Putamen (tissue), 1 donor: ENCODE data around the gene ABCA2.
"Not testable (repeated sequence)": the region's sequence is repeated elsewhere in the genome, so short reads cannot be mapped to it uniquely, and the experiment has no call there.

Source experiments
- DNase-seq: peaks from one replicate; pipeline ENCODE4 v3.0.0-alpha.2; 2016; ENCODE audit warnings: low spot score

ABCA2 gene

DNA sequence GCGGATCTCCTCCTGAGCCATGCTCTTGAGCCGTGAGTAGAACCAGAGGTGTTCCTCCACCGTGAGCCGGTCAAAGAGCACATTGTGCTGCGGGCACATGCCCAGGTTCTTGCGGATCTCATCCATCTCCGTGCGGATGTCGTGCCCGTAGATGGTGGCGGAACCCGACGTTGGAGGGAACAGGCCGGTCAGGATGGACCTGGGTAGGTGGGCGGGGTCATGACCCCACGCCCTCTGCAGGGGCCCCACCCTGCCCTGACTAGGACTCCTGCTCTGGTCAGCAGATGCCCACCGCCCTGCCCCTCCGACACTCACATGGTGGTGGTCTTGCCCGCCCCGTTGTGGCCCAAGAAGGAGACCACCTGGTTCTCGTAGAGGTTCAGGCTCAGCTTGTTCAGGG, 12.1 kb downstream of the ABCA2 start:
- DNase-seq: no peak

DNA sequence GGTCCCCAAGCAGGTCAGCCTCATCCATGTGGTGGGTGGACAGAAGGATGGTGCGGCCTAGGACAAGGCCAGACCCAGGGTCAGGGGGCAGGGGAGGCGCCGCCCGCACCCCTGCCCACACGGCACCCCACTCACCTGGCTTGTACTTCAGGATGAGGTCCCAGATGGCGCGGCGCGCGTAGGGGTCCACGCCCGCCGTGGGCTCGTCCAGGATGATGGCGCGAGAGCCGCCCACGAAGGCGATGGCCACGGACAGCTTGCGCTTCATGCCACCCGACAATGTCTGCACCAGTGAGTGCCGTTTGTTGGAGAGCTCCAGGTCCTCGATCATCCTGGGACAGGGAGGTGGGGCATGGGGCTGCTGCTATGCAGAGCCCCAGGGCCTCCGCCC, 12.5 kb downstream of the ABCA2 start:
- DNase-seq: no peak

DNA sequence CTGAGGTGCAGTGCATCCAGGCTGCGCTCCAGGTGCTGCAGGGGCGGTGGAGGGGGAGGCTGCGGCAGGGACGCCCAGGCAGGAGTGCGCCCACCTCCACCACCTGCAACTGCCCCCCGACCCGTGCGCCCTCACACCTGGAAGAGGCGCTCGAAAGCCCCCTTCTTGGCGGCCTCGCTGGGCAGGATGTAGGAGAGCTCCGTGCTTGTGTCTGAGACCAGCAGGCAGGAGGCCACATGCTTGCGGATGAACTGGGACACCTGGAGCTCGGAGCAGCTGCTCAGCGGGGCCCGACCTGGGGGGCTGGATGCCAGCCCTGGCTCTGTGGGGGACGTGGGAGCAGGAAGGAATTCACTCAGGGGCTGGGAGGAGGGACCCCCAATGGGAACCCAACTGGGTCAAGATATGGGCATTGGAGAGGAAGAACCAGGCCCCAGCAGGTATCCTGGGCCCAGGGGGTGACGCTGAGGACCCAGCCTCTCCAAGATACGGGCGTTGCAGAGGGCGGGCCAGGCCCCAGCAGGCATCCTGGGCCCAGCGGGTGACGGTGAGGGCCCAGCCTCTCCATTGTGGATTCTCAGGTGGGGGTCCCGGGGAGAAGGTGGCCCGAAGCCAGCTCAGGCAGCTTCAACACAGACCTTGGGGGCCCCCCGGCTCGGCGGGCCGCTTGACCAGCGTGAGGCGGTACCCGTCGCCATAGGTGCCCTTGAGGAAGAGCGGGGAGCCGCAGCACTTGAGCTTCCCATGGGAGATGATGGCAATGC, 13.1 kb downstream of the ABCA2 start:
- no peak for DNase-seq

DNA sequence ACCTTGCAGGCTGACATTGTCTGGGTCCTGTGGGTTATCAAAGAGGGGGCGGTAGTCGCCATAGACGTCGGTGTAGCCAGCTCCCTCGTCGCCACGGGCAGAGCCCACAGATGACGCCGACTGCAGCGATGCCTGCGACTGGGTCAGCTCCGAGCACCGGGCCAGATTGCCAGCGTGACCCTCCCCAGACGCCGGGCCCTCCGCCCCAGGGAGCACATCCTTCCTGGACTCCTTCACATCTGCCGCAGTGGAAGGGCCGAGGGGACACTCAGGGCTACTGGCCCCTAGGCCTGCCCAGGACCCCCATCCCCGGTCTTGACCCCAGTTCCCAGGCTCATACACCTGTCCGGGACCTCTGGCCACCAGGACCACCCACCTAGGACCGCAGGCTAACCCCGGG, 13.9 kb downstream of the ABCA2 start:
- DNase-seq: no peak

DNA sequence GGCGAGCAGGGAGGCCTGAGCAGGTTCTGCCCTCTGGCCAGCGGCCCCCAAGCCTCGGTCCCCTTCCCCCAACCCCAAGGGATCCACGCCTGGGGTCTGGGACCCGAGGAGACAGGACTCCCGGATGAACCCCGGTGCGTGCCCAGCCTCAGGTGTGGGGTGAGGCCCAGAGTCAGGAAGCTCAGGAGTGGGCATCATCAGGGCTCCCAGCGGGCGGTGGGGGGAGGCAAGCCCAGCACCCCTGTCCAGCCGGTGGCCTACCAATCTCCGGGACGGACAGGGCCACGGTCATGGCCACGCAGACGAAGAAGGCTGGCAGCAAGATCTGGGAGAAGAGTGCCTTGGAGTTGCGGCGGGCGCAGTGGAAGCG, 14.5 kb downstream of the ABCA2 start:
- no peak for DNase-seq

DNA sequence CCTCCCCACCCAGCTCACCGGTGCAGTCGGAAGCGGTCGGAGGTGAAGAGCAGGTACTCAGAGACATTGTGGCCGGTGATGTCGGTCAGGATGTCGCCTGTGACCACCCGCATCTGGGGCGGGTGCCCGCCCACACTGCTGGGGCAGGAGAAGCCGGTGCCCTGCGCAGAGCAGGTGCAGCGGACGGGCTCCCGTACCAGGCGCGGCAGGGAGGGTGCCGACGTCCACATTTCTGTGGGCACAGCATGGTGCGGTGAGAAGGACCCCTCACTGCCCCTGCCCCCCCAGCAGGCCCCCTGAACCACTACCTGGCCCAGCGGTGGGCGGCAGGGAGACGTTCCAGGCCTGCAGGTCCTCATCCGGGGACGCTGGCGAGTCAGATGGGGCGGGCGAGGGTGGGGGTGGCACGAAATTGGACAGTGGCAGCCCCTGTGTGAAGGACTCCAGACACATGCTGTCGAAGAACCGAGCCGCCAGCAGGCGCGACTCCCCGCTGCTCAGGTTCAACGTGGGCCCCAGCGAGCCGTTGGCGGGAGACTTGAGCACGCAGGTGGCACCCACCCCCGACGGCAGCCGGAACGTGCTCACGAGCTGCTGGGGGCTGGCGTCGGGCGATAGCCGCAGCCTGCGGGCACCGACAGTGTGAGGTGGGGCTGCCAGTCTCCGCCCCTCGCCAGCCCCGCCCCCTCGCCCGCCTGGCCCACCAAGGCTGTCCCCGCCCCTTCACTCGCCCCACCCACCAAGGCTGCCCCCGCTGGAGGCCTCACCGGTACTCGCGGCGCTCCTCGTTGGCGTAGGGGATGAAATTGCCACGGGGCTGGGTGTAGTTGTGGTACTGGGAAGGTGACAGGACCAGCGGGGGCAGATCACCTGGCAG, 15.1 kb downstream of the ABCA2 start:
- DNase-seq: no peak

DNA sequence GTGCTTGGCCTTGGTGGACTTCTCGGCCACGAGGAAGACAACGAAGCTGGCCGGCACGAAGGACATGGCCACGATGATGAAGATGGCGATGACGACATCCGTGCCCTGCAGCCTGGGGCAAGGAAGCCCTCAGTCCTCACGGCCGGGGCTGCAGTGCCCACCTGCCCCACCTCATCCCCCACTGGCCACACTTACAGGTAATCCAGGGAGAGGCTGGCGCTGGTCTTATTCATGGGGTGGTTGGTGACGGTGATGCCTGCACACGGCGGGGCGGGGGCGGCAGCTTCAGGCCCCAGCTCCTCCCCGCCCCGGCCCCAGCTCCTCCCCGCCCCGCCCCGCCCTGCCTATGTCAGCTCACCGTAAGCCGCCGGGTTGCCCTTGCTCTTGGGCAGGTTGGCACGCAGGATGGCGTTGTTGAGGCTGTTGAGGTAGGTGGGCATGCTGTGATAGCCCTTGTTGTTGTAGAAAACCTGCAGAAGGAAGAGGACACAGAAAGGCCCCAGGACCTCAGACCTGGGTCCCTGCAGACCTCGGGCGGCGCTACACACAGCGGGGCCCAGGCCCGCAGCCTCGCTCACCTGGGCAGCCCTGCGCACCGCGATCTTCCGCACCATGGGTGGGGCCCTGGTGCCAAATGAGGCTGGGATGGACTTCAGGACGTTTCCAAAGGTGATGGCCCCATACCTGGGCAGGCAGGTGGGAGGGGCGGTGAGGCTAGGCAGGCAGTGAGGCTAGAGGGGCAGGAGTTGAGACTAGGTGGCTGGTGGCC, 15.9 kb downstream of the ABCA2 start:
- DNase-seq: no peak

DNA sequence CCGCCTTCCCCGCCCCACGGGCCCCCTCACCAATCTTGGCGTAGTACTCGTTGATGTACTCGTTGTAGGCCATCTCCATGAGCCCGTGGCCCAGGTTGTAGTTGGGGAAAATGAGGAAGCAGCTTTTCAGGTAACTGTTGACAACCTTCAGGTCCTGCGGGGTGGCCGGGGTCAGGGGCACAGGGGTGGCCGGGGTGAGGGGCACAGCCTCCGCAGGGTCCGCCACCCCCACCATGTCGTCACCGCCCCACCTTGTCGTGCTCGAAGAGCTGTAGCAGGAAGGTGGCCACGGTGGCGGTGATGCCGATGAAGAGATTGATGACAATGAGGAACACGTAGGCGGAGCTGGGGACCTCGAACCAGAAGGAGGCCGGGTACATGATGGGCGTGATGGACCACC, 16.9 kb downstream of the ABCA2 start:
- DNase-seq: no peak

DNA sequence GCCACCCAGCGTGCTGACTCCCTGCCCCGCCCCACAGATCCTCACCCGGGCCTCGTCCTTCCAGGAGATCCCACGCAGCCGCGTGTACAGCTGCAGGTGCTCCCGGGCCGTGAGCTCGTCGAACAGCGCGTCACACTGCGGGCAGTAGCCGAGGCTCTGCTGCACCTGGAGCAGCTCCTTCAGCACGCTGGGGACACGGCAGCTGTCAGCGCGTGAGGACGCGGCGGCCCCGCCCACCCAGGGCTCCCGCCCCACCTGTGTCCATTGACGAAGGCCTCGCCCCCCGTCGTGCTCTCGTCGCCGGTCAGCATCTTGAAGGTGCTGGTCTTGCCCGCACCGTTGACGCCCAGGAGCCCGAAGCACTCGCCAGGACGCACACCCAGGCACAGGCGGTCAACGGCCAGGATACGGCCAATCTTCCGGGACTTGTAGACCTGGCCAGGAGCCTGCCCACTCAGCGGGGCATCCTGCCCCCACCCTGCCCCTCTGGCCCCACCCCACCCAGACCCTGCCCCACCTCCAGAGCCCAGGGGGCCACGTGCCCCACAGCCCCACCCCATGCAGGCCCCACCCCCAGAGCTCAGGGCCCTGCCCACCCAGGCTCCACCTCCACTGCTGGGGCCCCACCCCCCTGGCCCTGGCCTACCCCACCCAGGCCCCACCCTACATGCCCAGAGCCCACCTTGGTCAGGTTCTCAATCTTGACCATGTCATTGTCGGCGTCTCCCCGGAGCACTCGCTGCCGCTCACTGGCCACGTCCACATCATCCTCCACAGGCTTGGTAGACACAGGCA, 17.9 kb downstream of the ABCA2 start:
- no peak for DNase-seq

DNA sequence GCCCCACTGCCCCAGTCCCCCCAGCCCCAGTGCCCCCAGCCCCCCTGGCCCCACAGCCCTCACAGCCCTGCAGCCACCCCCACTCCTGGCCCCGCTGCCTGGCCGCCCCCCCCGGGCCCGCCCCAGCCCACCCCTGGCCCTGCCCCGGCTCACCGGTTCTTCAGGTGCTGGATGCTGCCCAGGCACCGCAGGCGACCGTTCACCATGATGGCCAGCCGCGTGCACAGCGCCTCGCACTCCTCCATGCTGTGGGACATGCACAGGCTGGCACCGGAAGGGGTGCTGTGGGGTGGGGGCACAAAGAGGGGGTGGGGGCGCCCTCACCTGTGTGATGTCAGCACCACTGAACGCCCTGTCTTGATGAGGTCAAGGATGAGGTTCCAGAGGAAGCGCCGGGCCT, 18.8 kb downstream of the ABCA2 start:
- no peak for DNase-seq

DNA sequence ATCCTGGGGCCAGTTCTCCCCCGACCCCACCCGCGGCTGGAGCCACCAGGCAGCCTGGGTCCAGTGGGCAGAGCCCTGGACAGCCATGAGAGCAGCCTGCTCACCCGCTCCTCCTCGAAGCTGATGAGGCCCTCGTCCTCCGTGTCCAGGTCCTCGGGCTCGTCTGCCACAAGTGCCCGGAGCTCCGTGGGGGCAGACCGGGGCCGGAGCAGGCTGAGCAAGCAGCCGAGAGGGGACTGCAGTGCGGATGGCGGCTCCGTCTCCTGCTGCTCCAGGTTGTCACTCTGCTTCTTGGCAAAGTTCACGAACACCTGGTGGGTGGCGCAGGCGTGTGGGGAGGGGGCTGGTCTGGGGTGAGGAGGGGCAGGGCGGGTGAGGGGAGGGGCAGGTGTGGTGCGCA, 19.7 kb downstream of the ABCA2 start:
- DNase-seq: no peak

DNA sequence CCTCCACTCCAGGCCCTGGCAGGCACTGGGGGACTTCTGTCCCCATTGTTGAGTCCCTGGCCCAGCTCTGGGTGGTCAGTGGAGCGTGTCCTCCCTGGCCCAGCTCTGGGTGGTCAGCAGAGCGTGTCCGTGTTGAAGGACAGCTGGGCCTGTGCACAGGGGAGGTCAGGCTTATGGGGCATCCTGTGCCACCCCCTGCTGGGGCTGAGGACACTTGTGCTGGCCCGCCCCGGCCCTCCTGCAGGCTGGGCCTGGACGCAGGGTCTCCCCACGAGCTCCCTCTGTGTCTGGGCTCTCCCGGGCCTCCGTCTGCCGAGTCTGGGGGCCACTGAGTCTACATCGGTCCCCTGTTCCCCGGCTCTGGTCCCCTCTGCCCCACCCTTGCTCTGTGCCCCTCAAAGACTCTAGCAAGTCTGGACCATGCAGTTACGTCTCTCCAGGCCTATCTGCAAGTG, 20.2 kb downstream of the ABCA2 start:
- DNase-seq: no peak

DNA sequence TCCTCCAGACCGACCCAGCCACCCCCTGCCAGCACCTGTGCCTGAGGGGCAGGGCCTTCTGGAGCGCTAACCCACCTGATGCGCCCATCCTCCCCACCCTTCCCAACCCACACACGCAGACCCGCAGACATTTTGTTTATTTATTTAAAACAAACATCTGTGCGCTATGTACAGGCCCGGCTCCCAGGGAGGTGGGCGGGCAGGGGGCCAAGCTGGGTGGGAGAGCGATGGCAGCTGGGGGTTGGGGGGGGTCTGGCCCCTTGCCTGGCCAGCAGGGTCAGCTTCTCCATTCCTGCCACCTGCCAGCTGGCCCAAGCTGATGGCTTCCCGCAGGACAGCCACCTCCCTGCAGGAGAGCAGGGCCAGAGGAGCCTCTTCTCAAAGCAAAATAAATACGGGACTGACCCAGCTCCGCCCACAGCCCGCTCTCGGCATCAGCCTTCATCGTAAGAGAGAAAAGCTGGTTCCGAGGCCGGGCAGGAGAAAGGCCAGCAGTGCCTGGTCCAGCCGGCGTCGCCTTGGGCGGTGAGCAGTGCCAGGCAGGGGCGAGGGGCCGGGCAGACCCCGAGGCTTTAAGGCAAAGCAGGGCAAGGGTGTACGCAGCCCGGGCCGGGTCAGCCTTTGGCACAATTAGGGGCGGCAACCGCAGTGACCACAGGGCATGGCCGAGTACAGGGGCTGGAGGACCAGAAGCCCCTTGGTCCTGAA, 20.8 kb downstream of the ABCA2 start:
- DNase-seq: no peak

DNA sequence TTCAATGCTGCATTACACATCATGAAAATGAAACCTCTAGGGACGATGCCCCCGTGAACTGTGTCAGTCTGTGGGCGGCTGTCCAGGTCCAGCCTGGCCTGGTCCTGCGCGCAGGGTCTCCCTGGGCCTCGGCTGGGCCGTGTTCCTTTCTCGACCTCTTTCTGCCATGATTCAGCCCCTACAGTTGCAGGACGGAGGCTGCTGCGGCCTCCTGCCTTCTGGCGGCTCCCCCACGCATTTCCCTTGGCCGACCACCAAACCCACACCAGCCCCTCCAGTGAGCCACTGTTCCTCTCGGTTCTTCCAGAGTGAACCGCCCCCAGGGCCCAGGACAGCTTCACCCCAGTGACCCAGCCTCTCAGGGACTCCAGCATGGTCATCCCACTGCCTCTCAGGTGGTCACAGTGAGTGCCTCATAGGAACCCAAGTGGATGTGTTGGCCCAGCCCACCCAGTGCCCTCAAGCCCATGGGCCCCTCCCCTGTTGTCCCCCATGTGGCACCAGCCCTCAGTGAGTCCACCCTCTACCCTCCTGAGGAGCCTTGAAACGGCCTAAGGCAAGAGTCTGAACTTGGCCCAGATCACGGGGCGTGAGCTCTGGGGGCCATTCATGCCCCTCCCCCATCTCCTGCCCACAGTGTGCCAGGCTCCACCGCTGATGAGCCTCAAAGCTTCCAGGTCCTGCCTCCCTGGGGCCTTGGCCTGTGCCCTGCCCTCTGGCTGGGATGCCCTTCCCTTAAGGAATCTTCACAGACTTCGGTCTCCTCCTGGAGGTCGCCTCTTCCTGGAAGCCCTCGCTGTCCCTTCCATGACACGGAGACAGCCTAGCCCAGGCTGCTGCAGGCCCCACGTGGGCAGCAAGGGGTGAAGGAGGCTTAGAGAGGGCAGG, 21.7 kb downstream of the ABCA2 start:
- no peak for DNase-seq

DNA sequence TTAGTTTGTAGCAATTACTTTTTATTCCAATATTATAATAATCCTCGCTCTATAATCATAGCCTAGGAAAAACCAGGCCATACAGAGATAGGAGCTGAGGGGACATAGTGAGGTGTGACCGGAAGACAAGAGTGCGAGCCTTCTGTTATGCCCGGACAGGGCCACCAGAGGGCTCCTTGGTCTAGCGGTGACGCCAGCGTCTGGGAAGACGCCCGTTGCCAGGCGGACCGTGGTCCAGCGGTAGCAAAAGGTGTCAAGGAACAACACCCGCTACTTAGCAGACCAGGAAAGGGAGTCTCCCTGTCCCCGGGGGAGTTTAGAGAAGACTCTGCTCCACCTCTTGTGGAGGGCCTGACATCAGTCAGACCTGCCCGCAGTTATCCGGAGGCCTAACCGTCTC, 23.8 kb downstream of the ABCA2 start:
- not testable (repeated sequence) for DNase-seq

DNA sequence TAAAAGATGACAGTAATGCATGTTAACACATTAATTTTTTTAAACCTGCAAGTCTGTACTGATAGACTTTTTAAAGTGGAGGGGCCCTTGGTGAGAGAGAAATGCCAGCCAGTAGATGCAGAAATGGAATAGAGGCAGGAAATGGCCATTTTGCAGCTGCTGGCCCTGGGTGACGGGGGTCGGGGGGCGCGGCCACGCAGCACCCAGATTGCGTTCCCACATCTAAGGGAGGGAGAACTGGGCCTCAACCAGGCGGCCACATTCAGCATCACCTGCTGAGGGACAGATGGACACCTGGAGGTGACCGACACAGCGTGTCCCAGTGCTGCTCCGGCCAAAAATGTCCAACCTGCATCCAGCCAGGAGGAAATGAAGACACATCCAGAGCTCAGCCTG, 25.4 kb downstream of the ABCA2 start:
- DNase-seq: no peak

DNA sequence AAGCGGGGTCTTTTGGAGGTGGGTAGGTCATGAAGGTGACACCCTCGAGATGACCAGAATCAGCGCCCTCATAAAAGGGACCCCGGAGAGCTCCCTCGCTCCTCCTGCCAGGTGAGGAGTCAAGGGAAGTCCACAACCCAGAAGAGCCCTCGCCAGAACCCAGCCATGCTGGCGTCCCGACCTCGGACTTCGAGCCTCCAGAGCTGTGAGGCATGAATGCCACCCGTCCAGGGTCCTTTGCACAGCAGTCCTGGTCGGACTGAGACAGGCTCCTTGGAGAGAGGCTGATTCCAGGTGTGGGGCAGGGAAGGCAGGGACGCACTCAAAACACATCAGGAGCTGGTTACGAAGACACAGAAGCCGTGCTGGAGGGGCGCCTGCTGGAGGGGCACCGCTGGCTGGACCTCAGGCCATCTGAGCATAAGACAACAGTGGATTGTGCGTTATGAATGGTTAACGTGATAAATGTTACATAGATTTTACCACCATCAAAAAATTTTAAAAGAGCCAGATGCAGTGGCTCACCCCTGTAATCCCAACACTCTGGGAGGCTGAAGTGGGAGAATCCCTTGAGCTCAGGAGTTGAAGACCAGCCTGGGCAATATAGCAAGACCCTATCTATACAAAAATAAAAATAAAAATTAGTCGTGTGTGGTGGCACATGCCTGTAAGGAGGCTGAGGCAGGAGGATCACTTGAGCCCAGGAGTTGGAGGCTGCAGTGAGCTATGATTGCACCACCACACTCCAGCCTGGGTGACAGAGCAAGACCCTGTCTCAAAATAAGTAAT, 26.0 kb downstream of the ABCA2 start:
- DNase-seq: no peak

DNA sequence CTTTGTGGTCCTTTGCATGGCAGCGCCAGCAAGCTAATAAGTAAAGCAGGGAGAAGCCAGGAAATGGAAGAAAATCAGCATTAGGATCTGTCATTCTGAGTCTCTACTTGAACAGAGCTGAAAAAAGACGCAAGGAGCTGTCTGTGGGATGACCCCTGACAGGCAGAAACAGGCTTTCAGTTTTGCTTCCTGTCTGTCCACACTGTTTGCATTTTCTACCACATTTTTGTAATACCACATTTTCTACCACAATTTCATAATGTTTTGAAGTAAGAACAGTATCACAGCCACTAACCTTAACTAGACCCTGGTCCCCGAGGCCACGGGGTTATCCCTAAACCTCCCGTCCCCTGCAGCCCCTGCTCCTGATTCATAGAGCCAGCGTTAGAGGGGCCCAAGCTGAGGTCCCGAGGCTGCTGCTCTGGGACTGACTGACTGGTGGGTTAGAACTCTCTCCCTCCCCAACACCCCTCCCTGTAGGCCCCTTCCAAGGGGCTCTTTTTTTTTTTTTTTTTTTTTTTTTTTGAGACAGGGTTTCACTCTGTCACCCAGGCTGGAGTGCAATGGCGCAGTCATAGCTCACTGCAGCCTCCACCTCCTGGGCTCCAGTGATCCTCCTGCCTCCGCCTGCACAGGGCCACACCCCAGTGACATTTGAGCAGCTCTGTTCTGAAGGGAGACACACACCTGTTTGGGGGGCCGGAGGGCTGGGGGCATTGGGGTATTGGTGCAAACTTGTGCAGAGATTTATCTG, 27.7 kb downstream of the ABCA2 start:
- no peak for DNase-seq

DNA sequence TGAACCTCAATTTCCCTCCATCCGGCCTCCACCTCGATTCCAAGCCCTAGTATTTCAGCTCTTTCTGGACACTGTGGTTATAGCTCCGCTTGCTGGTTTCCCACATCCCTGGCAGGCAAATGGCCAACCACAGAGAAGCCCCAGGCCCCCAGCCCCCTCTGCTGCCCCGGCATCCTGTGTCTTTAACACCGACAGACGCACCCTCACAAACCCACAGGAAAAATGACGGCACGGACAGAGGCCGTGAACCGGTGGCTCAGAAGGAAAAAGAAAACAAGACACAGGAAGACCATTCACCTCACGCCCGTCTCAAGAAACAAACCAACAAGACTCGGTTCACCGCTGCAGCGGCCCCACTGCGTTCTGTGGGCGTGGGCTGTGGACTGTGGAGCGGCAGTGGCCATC, 30.2 kb downstream of the ABCA2 start:
- no peak for DNase-seq
